Cardiac muscle cell (in vitro differentiated cells and primary cell): ENCODE results near the gene HS3ST3A1. TPM values are rescaled to one million over a fixed set of nuclear protein-coding genes. Genes with fewer than 3 reads are reported as not detected.

Experiments used
- DNase-seq, 2 donors: peaks; one replicate each; pipeline versions ENCODE4 v3.0.0 to v3.0.0-alpha.2; 2010 to 2017; ENCODE audit warnings: low read depth in 1 of 2, low spot score in 1 of 2
- H3K27ac ChIP-seq: fragments of 200-600 bp; sonication (generic); 2 replicates; pipeline ENCODE4 v1.5.1; 2016
- H3K27me3 ChIP-seq: fragments of 200-600 bp; sonication (generic); 2 replicates; pipeline ENCODE4 v1.6.0; 2016; ENCODE audit warnings: control low read depth
- H3K36me3 ChIP-seq: fragments of 200-600 bp; sonication (generic); 2 replicates; pipeline ENCODE4 v1.5.1; 2016; ENCODE audit warnings: control low read depth
- H3K4me1 ChIP-seq: fragments of 200-600 bp; sonication (generic); 2 replicates; pipeline ENCODE4 v1.8.1; 2017; ENCODE audit warnings: low read depth, mild to moderate bottlenecking, mixed run types
- H3K4me3 ChIP-seq: fragments of 200-600 bp; sonication (generic); 2 replicates; pipeline ENCODE4 v1.5.1; 2016; ENCODE audit warnings: mild to moderate bottlenecking
- H3K9me3 ChIP-seq: fragments of 200-600 bp; sonication (generic); 2 replicates; pipeline ENCODE4 v1.5.1; 2017; ENCODE audit warnings: low read depth, mild to moderate bottlenecking, control low read depth
- CTCF ChIP-seq: IDR thresholded peaks from 2 replicates; pipeline ENCODE4 v1.5.1; 2012; ENCODE audit warnings: low read depth, mild to moderate bottlenecking, low read length
- polyA plus RNA-seq: library from polyadenylated mRNA; unstranded; fragments of >200 nt; fragmentation: Nextera tagmentation; extraction: Ambion mirVana; gene quantifications from 2 replicates; pipeline ENCODE4 v1.2.1, GENCODE V29; 2016
- total RNA-seq: library from RNA; depleted of rRNA; stranded (reverse); fragments of >200 nt; gene quantifications from 2 replicates; pipeline ENCODE4 v1.2.3, GENCODE V29; 2016

Gene HS3ST3A1
- total and polyA plus RNA-seq, 2 experiments from 2014 or later = 8.2 to 20.6 TPM

- H3K4me1 ChIP-seq = no peaks in the 10 kb centered on the region
- no peak overlapping the region for H3K27ac ChIP-seq
- TF ChIP-seq CTCF = no peak
- no peaks in the 10 kb centered on the region for H3K9me3 ChIP-seq
- no peak for DNase-seq
- no peaks in the 10 kb centered on the region for H3K27me3 ChIP-seq
- no peaks in the 10 kb centered on the region for H3K36me3 ChIP-seq
- no peak overlapping the region for H3K4me3 ChIP-seq
Observed at GRCh38 chr17:13609941-13610340, 8.2 kb upstream of the HS3ST3A1 start.

- DNase-seq = peak in 1 of 2 donors; percentile 49
- no peak overlapping the region for H3K27ac ChIP-seq
- peaks cover 32% of the 10 kb centered on the region for H3K4me1 ChIP-seq
- peaks cover 15% of the 10 kb centered on the region for H3K27me3 ChIP-seq
- no peaks in the 10 kb centered on the region for H3K9me3 ChIP-seq
- H3K4me3 ChIP-seq = peak overlapping the region; percentile 41
- TF ChIP-seq CTCF = no peak
- H3K36me3 ChIP-seq = no peaks in the 10 kb centered on the region
Observed at GRCh38 chr17:13601322-13601775, 380 bp downstream of the HS3ST3A1 start.

GRCh38 chr17:13600475-13601321 lies 1.0 kb downstream of the HS3ST3A1 start:
- H3K27ac ChIP-seq = no peak overlapping the region
- DNase-seq = peak; percentile 39 to 43

GRCh38 chr17:13599864-13600263 lies 1.9 kb downstream of the HS3ST3A1 start:
- no peak for TF ChIP-seq CTCF
- Histone ChIP-seq H3K4me1 (peaks cover 33% of the 10 kb centered on the region), H3K9me3 (no peaks in the 10 kb centered on the region), H3K27ac (no peak overlapping the region), H3K4me3 (peak overlapping the region; percentile 41), H3K36me3 (no peaks in the 10 kb centered on the region), H3K27me3 (peaks cover 15% of the 10 kb centered on the region)
- DNase-seq = no peak

More at GRCh38 chr17:13600475-13601321, 1.0 kb downstream of the HS3ST3A1 start:
- Histone ChIP-seq H3K36me3 (no peaks in the 10 kb centered on the region), H3K4me1 (peaks cover 33% of the 10 kb centered on the region), H3K4me3 (peak overlapping the region; percentile 41), H3K27me3 (peaks cover 15% of the 10 kb centered on the region), H3K9me3 (no peaks in the 10 kb centered on the region)
- TF ChIP-seq CTCF = no peak

DNA sequence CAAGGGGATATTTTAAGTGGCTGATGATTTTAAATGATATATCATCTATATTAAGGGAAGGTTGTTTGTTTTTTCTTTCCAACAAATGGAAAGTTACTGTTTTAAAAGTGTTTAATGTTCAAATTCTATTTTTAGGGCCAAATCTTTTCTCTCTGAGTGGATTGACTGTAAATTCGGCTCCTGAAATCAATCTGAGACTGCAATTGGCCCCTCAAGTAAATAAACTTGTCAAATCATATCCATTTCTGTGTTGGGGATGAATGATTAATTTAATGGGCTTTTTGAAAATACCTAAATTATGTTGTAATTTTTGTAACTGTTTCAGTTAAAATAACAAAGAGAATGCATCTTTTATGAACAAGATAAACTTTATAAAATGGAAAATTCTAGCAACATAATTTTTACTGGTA lies 2.6 kb downstream of the HS3ST3A1 start:
- TF ChIP-seq CTCF = no peak

More for the DNA sequence above, 2.6 kb downstream of the HS3ST3A1 start:
- Histone ChIP-seq H3K36me3 (no peaks in the 10 kb centered on the region), H3K4me3 (peak overlapping the region; percentile 41), H3K27me3 (peaks cover 15% of the 10 kb centered on the region), H3K9me3 (no peaks in the 10 kb centered on the region), H3K27ac (no peak overlapping the region), H3K4me1 (peaks cover 33% of the 10 kb centered on the region)
- DNase-seq = no peak
